HK-2 (cell line): ENCODE measurements around the gene ACE.

Experiments
- DNase-seq: peaks from one replicate; pipeline ENCODE4 v3.0.0-alpha.2; 2018; ENCODE audit not compliant: unreplicated experiment

Gene ACE

GRCh38 chr17:63491413-63491812 lies 14.6 kb downstream of the ACE start:
- no peak for DNase-seq

- no peak for DNase-seq
Observed at GRCh38 chr17:63491977-63492618, 15.2 kb downstream of the ACE start.

GRCh38 chr17:63492940-63493339 lies 16.1 kb downstream of the ACE start:
- no peak for DNase-seq

GRCh38 chr17:63493411-63493810 lies 16.6 kb downstream of the ACE start:
- DNase-seq = no peak

GRCh38 chr17:63494300-63494928 lies 17.6 kb downstream of the ACE start:
- no peak for DNase-seq

GRCh38 chr17:63495491-63495890 lies 18.6 kb downstream of the ACE start:
- no peak for DNase-seq

- DNase-seq = no peak
Observed at GRCh38 chr17:63496177-63496576, 19.3 kb downstream of the ACE start.

GRCh38 chr17:63496663-63497400 lies 20.0 kb downstream of the ACE start:
- DNase-seq = no peak

- DNase-seq = no peak
Observed at GRCh38 chr17:63497708-63498483, 21.0 kb downstream of the ACE start.

- DNase-seq = no peak
Observed at GRCh38 chr17:63498626-63499195, 21.9 kb downstream of the ACE start.

- DNase-seq = no peak
Observed at GRCh38 chr17:63500543-63501390, 23.9 kb downstream of the ACE start.

- DNase-seq = no peak
Observed at GRCh38 chr17:63503341-63503705, 26.5 kb downstream of the ACE start.

- DNase-seq = no peak
Observed at GRCh38 chr17:63504261-63504660, 27.4 kb downstream of the ACE start.

GRCh38 chr17:63505341-63505740 lies 28.5 kb downstream of the ACE start:
- no peak for DNase-seq

- no peak for DNase-seq
Observed at GRCh38 chr17:63506627-63507026, 29.8 kb downstream of the ACE start.

- DNase-seq = no peak
Observed at GRCh38 chr17:63511331-63511730, 34.5 kb downstream of the ACE start.

- no peak for DNase-seq
Observed at GRCh38 chr17:63512388-63512787, 35.5 kb downstream of the ACE start.

- DNase-seq = no peak
Observed at GRCh38 chr17:63512896-63513644, 36.2 kb downstream of the ACE start.

GRCh38 chr17:63514477-63514876 lies 37.6 kb downstream of the ACE start:
- no peak for DNase-seq

GRCh38 chr17:63514974-63515373 lies 38.1 kb downstream of the ACE start:
- DNase-seq = no peak
